HepG2 (cell line): ENCODE data around the gene CA9. TPM values are rescaled to one million over a fixed set of nuclear protein-coding genes. Genes with fewer than 3 reads are reported as not detected.

ENCODE experiments used
- AGO2 ChIP-seq: fragments of 200-400 bp; formaldehyde crosslinking; optimal IDR thresholded peaks from 2 replicates; pipeline ENCODE3; 2017; ENCODE audit warnings: mild to moderate bottlenecking, low read depth, low read length, moderate library complexity
- ARNT2 ChIP-seq: sonication (generic); formaldehyde crosslinking; IDR thresholded peaks from 2 replicates; pipeline ENCODE4 v1.8.0; 2022; ENCODE audit warnings: mild to moderate bottlenecking, low read depth, missing genetic modification reagents, moderate library complexity
- DBP ChIP-seq: sonication (generic); formaldehyde crosslinking; IDR thresholded peaks from 2 replicates; pipeline ENCODE4 v1.4.0; 2020; ENCODE audit warnings: missing genetic modification reagents; ENCODE audit errors: not compliant biosample characterization
- HCFC1 ChIP-seq: fragments of 150-350 bp; IDR thresholded peaks from 2 replicates; pipeline ENCODE4 v1.6.1; 2014; ENCODE audit warnings: low read depth, low read length
- HNF4G ChIP-seq, 2 experiments: sonication (generic) in 1 of 2; formaldehyde crosslinking in 1 of 2; IDR thresholded peaks; 2 replicates each; pipeline versions ENCODE4 v1.4.0 to v1.6.1; 2011 to 2020; ENCODE audit warnings: borderline replicate concordance in 2 of 2, low read depth in 2 of 2, mild to moderate bottlenecking in 2 of 2, low read length in 1 of 2, missing genetic modification reagents in 1 of 2, moderate library complexity in 1 of 2
- NBN ChIP-seq: fragments of 450-650 bp; conservative IDR thresholded peaks from 2 replicates; pipeline ENCODE4 v1.6.1; 2017
- NONO ChIP-seq, 2 experiments: fragments of 450-650 bp in 1 of 2; sonication (generic) in 1 of 2; formaldehyde crosslinking in 1 of 2; IDR thresholded peaks in 1 of 2; conservative IDR thresholded peaks in 1 of 2; 2 replicates each; pipeline versions ENCODE4 v1.6.1 to v1.8.0; 2017 to 2022; ENCODE audit warnings: mild to moderate bottlenecking in 1 of 2, missing genetic modification reagents in 1 of 2, moderate library complexity in 1 of 2
- PTBP1 ChIP-seq: fragments of 200-400 bp; formaldehyde crosslinking; IDR thresholded peaks from 2 replicates; pipeline ENCODE4 v1.6.1; 2018; ENCODE audit warnings: low read length, low read depth; ENCODE audit not compliant: poor library complexity, severe bottlenecking
- RARA ChIP-seq: IDR thresholded peaks from 2 replicates; pipeline ENCODE4 v1.6.1; 2016; ENCODE audit warnings: missing genetic modification reagents, missing compliant biosample characterization
- RFX5 ChIP-seq: IDR thresholded peaks from 2 replicates; pipeline ENCODE4 v1.6.1; 2011; ENCODE audit warnings: low read depth, low read length, improper control_type of control experiment
- SATB2 ChIP-seq: sonication (generic); formaldehyde crosslinking; IDR thresholded peaks from 2 replicates; pipeline ENCODE4 v1.5.0; 2020; ENCODE audit warnings: missing genetic modification reagents
- SMYD3 ChIP-seq: sonication (generic); formaldehyde crosslinking; IDR thresholded peaks from 2 replicates; pipeline ENCODE4 v1.8.1; 2023; ENCODE audit warnings: mild to moderate bottlenecking, missing genetic modification reagents
- SUZ12 ChIP-seq: fragments of 150-350 bp; IDR thresholded peaks from 2 replicates; pipeline ENCODE4 v1.6.1; 2014; ENCODE audit warnings: low read depth, low read length
- TARDBP ChIP-seq: sonication (generic); formaldehyde crosslinking; IDR thresholded peaks from 2 replicates; pipeline ENCODE4 v1.8.0; 2022; ENCODE audit warnings: mild to moderate bottlenecking, missing genetic modification reagents
- U2AF1 ChIP-seq: fragments of 200-400 bp; formaldehyde crosslinking; optimal IDR thresholded peaks from 2 replicates; pipeline ENCODE3; 2017; ENCODE audit warnings: mild to moderate bottlenecking, low read depth, low read length
- ZFP1 ChIP-seq: IDR thresholded peaks from 2 replicates; pipeline ENCODE4 v1.6.1; 2016
- ZMYM2 ChIP-seq: sonication (generic); formaldehyde crosslinking; IDR thresholded peaks from 2 replicates; pipeline ENCODE4 v1.8.0; 2022; ENCODE audit warnings: mild to moderate bottlenecking, missing genetic modification reagents
- ZNF331 ChIP-seq: sonication (generic); formaldehyde crosslinking; IDR thresholded peaks from 2 replicates; pipeline ENCODE4 v1.4.0; 2020; ENCODE audit warnings: missing genetic modification reagents
- ZNF33A ChIP-seq: sonication (generic); formaldehyde crosslinking; IDR thresholded peaks from 2 replicates; pipeline ENCODE4 v1.5.1; 2020; ENCODE audit warnings: missing genetic modification reagents, mild to moderate bottlenecking, moderate library complexity, borderline replicate concordance
- ZNF619 ChIP-seq: sonication (generic); formaldehyde crosslinking; IDR thresholded peaks from 2 replicates; pipeline ENCODE4 v1.4.0; 2020; ENCODE audit warnings: mild to moderate bottlenecking, missing genetic modification reagents
- ZNF678 ChIP-seq: sonication (generic); formaldehyde crosslinking; IDR thresholded peaks from 2 replicates; pipeline ENCODE4 v1.4.0; 2020; ENCODE audit warnings: mild to moderate bottlenecking, missing genetic modification reagents
- ZNF792 ChIP-seq: IDR thresholded peaks from 2 replicates; pipeline ENCODE4 v1.6.1; 2016
- polyA plus RNA-seq, 8 experiments: library from polyadenylated mRNA; depleted of rRNA in 3 of 8; stranded (reverse) in 7 of 8; unstranded in 1 of 8; fragments of >200 nt; fragmentation: Illumina TruSeq in 4 of 8; extraction: Trizol in 4 of 8; gene quantifications; 2 replicates each; pipeline versions ENCODE4 v1.2.1 to v1.2.3, GENCODE V29; 2011 to 2016; ENCODE audit warnings: low read depth in 4 of 8, missing spikeins in 1 of 8, mixed read lengths in 1 of 8; ENCODE audit not compliant: insufficient read depth in 1 of 8
- total RNA-seq, 5 experiments: library from RNA; depleted of rRNA; stranded (reverse); fragments of >200 nt; fragmentation: Illumina TruSeq; extraction: Trizol; gene quantifications; 2 replicates each; pipeline ENCODE4 v1.2.3, GENCODE V29; 2016; ENCODE audit warnings: low read depth in 1 of 5
- TF ChIP-seq, protein P1 (sequence below): sonication (generic); formaldehyde crosslinking; IDR thresholded peaks from 2 replicates; pipeline ENCODE4 v1.5.1; 2020; ENCODE audit warnings: missing genetic modification reagents, mild to moderate bottlenecking, borderline replicate concordance
- TF ChIP-seq, protein P2 (sequence below): sonication (generic); formaldehyde crosslinking; IDR thresholded peaks from 2 replicates; pipeline ENCODE4 v1.5.0; 2020; ENCODE audit warnings: missing genetic modification reagents
- TF ChIP-seq, protein P3 (sequence below): sonication (generic); formaldehyde crosslinking; IDR thresholded peaks from 2 replicates; pipeline ENCODE4 v1.5.1; 2020; ENCODE audit warnings: missing genetic modification reagents, mild to moderate bottlenecking, borderline replicate concordance

CA9 gene
- total and polyA plus RNA-seq, 2 of the 13 experiments (the other 11 are each of a cell fraction or from before 2014, with no cell fraction given), result 0.13 to 152 TPM

DNA sequence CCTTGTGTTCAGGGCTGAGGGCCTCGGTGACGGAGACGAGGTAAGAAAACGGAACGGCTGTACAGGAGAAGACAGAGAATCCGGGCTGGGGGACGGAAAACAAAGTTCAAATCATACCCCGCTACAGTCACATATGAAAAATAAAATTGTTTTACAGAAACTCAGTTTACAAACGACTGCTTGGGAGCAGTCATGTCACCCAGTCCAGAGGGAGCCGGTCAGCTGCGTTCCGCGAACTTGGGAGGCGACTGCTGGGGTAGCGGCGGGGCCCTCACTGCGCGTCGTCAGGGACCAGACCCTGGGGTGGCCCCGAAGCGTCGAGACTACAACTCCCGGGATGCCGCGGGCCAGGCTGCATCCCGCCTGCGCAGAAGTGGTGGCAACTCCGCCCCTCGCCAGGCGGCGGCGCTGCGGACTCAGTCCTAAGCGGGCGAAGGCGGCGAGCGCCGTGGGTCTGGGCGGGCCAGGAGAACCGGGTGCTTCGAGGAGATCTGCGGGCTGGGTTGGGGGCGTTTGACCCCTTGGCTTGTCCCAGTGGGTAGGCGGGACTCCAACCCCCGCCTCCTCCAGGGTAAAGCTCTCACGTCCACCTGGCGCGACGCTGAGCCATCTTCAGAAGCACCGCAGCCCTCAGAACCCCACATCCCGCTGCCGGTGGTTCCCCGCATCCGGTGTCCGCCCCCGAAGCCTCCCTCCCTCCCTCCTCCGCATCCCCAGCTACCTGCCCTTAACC is 27.0 kb upstream of the CA9 start (continued):
- TF ChIP-seq PTBP1 (no peak), HCFC1 (peak; percentile 88), U2AF1 (no peak), NBN (no peak), ZNF678 (CRISPR knock-in tag) (no peak), SUZ12 (peak; percentile 73), AGO2 (no peak), ARNT2 (CRISPR knock-in tag) (0 out of 2 replicates have a peak, but pooled peaks have one; percentile 33), DBP (CRISPR knock-in tag) (no peak), ZMYM2 (CRISPR knock-in tag) (no peak), RARA (CRISPR knock-in tag) (no peak), ZFP1 (no peak), SATB2 (CRISPR knock-in tag) (no peak), TARDBP (CRISPR knock-in tag) (no peak), ZNF331 (CRISPR knock-in tag) (peak; percentile 61; the same call in 1 of the 2 replicates), ZNF33A (peak; percentile 22; the same call in 1 of the 2 replicates), NONO (IDR thresholded peaks at IDR 0.05) (no peak), NONO (CRISPR knock-in tag; conservative IDR thresholded peaks at IDR 0.05) (peak; percentile 58; the same call in 1 of the 2 replicates), RFX5 (no peak), ZNF619 (CRISPR knock-in tag) (peak; percentile 27; the same call in 1 of the 2 replicates), HNF4G (IDR thresholded peaks at IDR 0.05; ENCODE audit: borderline replicate concordance, low read depth, low read length) (no peak), HNF4G (CRISPR knock-in tag; IDR thresholded peaks at IDR 0.05; ENCODE audit: borderline replicate concordance, low read depth) (peak; percentile 20; the same call in 1 of the 2 replicates), SMYD3 (no peak), ZNF792 (CRISPR knock-in tag) (peak; percentile 59; the same call in 1 of the 2 replicates)
- TF ChIP-seq, protein P1, sequence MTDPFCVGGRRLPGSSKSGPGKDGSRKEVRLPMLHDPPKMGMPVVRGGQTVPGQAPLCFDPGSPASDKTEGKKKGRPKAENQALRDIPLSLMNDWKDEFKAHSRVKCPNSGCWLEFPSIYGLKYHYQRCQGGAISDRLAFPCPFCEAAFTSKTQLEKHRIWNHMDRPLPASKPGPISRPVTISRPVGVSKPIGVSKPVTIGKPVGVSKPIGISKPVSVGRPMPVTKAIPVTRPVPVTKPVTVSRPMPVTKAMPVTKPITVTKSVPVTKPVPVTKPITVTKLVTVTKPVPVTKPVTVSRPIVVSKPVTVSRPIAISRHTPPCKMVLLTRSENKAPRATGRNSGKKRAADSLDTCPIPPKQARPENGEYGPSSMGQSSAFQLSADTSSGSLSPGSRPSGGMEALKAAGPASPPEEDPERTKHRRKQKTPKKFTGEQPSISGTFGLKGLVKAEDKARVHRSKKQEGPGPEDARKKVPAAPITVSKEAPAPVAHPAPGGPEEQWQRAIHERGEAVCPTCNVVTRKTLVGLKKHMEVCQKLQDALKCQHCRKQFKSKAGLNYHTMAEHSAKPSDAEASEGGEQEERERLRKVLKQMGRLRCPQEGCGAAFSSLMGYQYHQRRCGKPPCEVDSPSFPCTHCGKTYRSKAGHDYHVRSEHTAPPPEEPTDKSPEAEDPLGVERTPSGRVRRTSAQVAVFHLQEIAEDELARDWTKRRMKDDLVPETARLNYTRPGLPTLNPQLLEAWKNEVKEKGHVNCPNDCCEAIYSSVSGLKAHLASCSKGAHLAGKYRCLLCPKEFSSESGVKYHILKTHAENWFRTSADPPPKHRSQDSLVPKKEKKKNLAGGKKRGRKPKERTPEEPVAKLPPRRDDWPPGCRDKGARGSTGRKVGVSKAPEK (CRISPR knock-in tag), result no peak
- TF ChIP-seq, protein P2, sequence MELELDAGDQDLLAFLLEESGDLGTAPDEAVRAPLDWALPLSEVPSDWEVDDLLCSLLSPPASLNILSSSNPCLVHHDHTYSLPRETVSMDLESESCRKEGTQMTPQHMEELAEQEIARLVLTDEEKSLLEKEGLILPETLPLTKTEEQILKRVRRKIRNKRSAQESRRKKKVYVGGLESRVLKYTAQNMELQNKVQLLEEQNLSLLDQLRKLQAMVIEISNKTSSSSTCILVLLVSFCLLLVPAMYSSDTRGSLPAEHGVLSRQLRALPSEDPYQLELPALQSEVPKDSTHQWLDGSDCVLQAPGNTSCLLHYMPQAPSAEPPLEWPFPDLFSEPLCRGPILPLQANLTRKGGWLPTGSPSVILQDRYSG (CRISPR knock-in tag), result 0 out of 2 replicates have a peak, but pooled peaks have one; percentile 36
- TF ChIP-seq, protein P3, sequence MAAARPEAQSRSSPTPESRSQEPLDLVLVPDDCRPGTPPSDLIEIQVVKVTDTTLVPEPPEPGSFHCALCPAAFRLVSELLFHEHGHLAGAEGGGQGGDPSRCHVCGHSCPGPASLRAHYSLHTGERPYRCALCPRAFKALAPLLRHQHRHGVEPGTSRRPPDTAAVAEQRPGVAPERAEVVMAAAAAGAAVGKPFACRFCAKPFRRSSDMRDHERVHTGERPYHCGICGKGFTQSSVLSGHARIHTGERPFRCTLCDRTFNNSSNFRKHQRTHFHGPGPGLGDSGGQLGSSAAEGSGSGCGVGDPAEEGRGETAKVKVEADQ (CRISPR knock-in tag), result peak; percentile 37; the same call in 1 of the 2 replicates
